OCI-LY1 (cell line): ENCODE results near the gene TCF3.

Experiments used
- H2AFZ ChIP-seq: fragments of 200-600 bp; sonication (generic), shearing (Covaris generic); 2 replicates; pipeline ENCODE4 v1.6.0; 2014; ENCODE audit warnings: antibody characterized with exemption, mild to moderate bottlenecking, low read length
- H3F3A ChIP-seq: fragments of 200-600 bp; sonication (generic), shearing (Covaris generic); 2 replicates; pipeline ENCODE4 v1.6.0; 2014; ENCODE audit warnings: mild to moderate bottlenecking, antibody characterized with exemption, low read length, moderate library complexity; ENCODE audit not compliant: insufficient read depth
- H3K27ac ChIP-seq: fragments of 200-600 bp; sonication (generic); 2 replicates; pipeline ENCODE4 v1.5.1; 2014; ENCODE audit warnings: low read length, mixed run types, mild to moderate bottlenecking, low read depth; ENCODE audit not compliant: poor library complexity, severe bottlenecking
- H3K27me3 ChIP-seq: fragments of 200-600 bp; sonication (generic); 2 replicates; pipeline ENCODE4 v1.6.0; 2014; ENCODE audit warnings: antibody characterized with exemption, mild to moderate bottlenecking, low read length, moderate library complexity; ENCODE audit not compliant: insufficient read depth
- H3K36me3 ChIP-seq: fragments of 200-600 bp; sonication (generic); 2 replicates; pipeline ENCODE4 v1.6.1; 2014; ENCODE audit warnings: mild to moderate bottlenecking, antibody characterized with exemption, low read length, moderate library complexity, mixed read lengths; ENCODE audit not compliant: insufficient read depth
- H3K4me1 ChIP-seq: fragments of 200-600 bp; sonication (generic); 2 replicates; pipeline ENCODE4 v1.5.1; 2014; ENCODE audit warnings: mild to moderate bottlenecking, low read length, moderate library complexity; ENCODE audit not compliant: insufficient read depth, severe bottlenecking
- H3K4me2 ChIP-seq: fragments of 200-600 bp; sonication (generic), shearing (Covaris generic); 2 replicates; pipeline ENCODE4 v1.6.1; 2014; ENCODE audit warnings: low read length
- H3K4me3 ChIP-seq: fragments of 200-600 bp; sonication (generic); 2 replicates; pipeline ENCODE4 v1.5.1; 2014; ENCODE audit warnings: low read length, low read depth, mild to moderate bottlenecking, mixed read lengths; ENCODE audit not compliant: poor library complexity, severe bottlenecking
- H3K79me2 ChIP-seq: fragments of 200-600 bp; shearing (Covaris generic); 2 replicates; pipeline ENCODE4 v1.6.1; 2016; ENCODE audit warnings: mixed run types, low read length, mixed read lengths; ENCODE audit not compliant: insufficient read depth
- H3K9ac ChIP-seq: fragments of 200-600 bp; sonication (generic), shearing (Covaris generic); 2 replicates; pipeline ENCODE4 v1.6.1; 2014; ENCODE audit warnings: mild to moderate bottlenecking, low read length, mixed read lengths
- H3K9me2 ChIP-seq: fragments of 200-600 bp; sonication (generic), shearing (Covaris generic); 2 replicates; pipeline ENCODE4 v1.6.1; 2014; ENCODE audit warnings: low read depth, mild to moderate bottlenecking, low read length, mixed read lengths
- H3K9me3 ChIP-seq: fragments of 200-600 bp; shearing (Covaris generic); 2 replicates; pipeline ENCODE4 v1.6.1; 2014; ENCODE audit warnings: low read length, mixed read lengths
- H4K20me1 ChIP-seq: fragments of 200-600 bp; sonication (generic), shearing (Covaris generic); 2 replicates; pipeline ENCODE4 v1.6.0; 2016; ENCODE audit warnings: mild to moderate bottlenecking, low read length; ENCODE audit not compliant: insufficient read depth
- EZH2 ChIP-seq: fragments of 200-600 bp; sonication (generic), shearing (Covaris generic); IDR thresholded peaks from 2 replicates; pipeline ENCODE4 v1.8.0; 2017; ENCODE audit warnings: borderline replicate concordance, mixed run types, mild to moderate bottlenecking, antibody characterized with exemption, low read length, moderate library complexity, mixed read lengths
- TF ChIP-seq, protein P1 (sequence below): fragments of 200-600 bp; sonication (generic), shearing (Covaris generic); IDR thresholded peaks from 2 replicates; pipeline ENCODE4 v1.5.1; 2017; ENCODE audit warnings: mild to moderate bottlenecking, antibody characterized with exemption, low read length, moderate library complexity, mixed read lengths

Gene TCF3

DNA sequence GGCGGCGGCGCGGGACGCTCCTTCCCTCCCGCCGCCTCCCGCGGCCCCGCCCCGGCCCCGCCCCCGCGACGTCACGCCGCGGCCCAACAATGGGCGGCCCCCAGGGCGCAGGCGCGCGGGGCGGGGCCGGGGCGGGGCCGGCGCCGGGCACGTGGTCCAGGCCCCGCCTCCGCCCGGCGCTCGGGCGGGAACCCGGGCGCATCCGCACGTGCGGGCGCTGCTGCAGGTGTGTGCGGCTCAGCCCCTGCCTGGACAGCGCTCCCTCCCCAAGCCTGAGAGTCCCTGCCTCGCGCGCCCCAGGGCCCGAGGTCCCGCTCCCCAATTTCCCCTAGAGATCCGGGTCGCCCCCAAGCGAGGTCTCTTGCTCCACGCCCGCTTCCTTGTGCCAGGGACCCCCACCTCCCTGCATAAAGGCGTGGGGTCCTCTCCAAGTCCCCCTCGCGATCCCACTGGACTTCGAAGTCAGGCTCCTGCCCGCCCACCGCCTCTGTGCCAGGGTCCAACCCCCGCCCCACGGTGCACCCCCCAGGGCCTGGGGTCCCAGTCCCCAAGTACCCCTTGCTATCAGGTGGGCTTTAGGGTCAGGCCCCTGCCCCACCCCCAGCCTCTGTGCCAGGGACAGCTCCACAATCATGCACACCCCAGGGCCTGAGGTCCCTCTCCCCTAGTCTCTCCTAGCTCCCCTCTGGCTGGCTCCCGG, 83.9 kb downstream of the TCF3 start, which contains the start of gene MEX3D:
Gene MEX3D, minus strand, starts transcription at position 6 of the 700 bp plus-strand sequence. CDS start 267 bp downstream, outside the sequence.
- Histone ChIP-seq H3K4me2 (peak within 1 kb of the TSS; percentile 92), H3K27ac (no peak within 1 kb of the TSS), H3K4me3 (peak within 1 kb of the TSS; percentile 75), H3F3A (no peaks in the 10 kb centered on the region), H3K9me3 (no peaks in the 10 kb centered on the region), H3K9me2 (no peaks in the 10 kb centered on the region), H3K4me1 (peaks cover 12% of the 10 kb centered on the region), H2AFZ (no peak within 1 kb of the TSS), H3K79me2 (no peaks in the 10 kb centered on the region), H3K9ac (peak within 1 kb of the TSS; percentile 66), H3K27me3 (no peaks in the 10 kb centered on the region), H3K36me3 (no peaks in the 10 kb centered on the region), H4K20me1 (no peaks in the 10 kb centered on the region)
- TF ChIP-seq EZH2 = no peak
- TF ChIP-seq, protein P1, sequence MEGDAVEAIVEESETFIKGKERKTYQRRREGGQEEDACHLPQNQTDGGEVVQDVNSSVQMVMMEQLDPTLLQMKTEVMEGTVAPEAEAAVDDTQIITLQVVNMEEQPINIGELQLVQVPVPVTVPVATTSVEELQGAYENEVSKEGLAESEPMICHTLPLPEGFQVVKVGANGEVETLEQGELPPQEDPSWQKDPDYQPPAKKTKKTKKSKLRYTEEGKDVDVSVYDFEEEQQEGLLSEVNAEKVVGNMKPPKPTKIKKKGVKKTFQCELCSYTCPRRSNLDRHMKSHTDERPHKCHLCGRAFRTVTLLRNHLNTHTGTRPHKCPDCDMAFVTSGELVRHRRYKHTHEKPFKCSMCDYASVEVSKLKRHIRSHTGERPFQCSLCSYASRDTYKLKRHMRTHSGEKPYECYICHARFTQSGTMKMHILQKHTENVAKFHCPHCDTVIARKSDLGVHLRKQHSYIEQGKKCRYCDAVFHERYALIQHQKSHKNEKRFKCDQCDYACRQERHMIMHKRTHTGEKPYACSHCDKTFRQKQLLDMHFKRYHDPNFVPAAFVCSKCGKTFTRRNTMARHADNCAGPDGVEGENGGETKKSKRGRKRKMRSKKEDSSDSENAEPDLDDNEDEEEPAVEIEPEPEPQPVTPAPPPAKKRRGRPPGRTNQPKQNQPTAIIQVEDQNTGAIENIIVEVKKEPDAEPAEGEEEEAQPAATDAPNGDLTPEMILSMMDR = no peak

DNA sequence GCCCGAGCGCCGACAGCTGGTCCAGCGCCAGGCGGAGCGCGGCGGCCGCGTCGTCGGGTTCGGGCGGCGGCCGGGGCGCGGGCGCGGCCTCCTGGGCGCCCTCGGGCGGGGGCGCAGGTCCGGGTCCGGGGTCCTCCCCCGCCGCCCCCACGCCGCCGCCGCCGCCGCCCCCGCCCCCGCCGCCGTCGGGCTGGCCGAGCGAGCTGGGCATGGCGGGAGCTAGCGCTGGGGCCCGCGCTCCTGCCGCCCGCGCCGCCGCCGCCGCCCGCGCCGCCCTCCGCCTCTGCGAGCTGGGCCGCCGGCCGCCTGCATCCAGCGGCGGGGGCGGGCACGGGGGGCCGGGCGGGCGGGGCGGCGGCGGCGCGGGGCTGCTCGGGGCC, 84.6 kb downstream of the TCF3 start:
- no peak overlapping the region for H3K27ac ChIP-seq
- TF ChIP-seq EZH2 = no peak
- TF ChIP-seq, protein P1 = no peak
- H3K36me3 ChIP-seq = no peaks in the 10 kb centered on the region
- H4K20me1 ChIP-seq = no peaks in the 10 kb centered on the region
- H3K79me2 ChIP-seq = no peaks in the 10 kb centered on the region
- peaks cover 12% of the 10 kb centered on the region for H3K4me1 ChIP-seq
- H3F3A ChIP-seq = no peaks in the 10 kb centered on the region
- no peak overlapping the region for H3K9ac ChIP-seq
- no peaks in the 10 kb centered on the region for H3K9me2 ChIP-seq
- H2AFZ ChIP-seq = no peak overlapping the region
- no peak overlapping the region for H3K4me2 ChIP-seq
- H3K27me3 ChIP-seq = no peaks in the 10 kb centered on the region
- H3K4me3 ChIP-seq = no peak overlapping the region
- no peaks in the 10 kb centered on the region for H3K9me3 ChIP-seq

DNA sequence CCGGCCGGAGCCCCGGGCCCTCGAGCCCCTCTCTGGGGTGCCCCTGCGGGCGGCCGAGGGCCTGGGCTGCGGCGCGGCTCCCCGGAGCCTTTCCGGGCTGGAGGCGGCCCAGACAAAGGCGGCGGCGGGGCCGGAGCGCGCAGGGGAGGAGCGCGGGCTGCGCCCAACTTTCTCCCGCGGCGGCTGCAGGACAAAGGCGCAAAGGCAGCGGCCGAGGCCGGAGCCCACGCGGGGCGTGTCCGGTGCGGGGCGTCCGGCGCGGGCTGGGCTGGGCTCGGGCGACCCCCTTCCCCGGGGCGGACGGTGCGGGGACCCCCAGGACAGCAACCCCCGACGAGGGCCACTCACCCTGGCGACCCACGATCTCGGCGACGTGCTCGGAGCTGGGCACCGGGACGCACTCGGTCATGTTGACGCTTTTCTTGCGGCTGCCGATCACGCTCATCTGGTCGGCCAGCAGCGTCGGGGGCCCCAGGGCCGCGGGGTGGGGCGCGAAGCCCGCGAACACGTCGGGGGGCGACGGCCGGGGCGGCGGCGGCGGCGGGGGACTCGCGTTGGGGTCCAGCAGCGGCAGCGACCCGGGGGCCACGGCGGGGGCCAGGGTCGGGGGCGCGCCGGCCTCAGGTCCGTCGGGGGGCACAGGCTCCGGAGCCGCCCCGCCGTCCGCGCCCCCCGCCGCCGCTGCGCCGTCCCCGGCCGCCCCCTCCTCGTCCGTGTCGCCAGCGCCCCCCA, 85.1 kb downstream of the TCF3 start:
- no peak overlapping the region for H3K27ac ChIP-seq
- H3K9me3 ChIP-seq = no peaks in the 10 kb centered on the region
- peak overlapping the region; percentile 92 for H3K4me2 ChIP-seq
- peaks cover 12% of the 10 kb centered on the region for H3K4me1 ChIP-seq
- H3F3A ChIP-seq = no peaks in the 10 kb centered on the region
- TF ChIP-seq EZH2 = no peak
- TF ChIP-seq, protein P1 = no peak
- no peaks in the 10 kb centered on the region for H4K20me1 ChIP-seq
- no peaks in the 10 kb centered on the region for H3K36me3 ChIP-seq
- peak overlapping the region; percentile 75 for H3K4me3 ChIP-seq
- H3K79me2 ChIP-seq = no peaks in the 10 kb centered on the region
- no peak overlapping the region for H2AFZ ChIP-seq
- H3K9me2 ChIP-seq = no peaks in the 10 kb centered on the region
- H3K27me3 ChIP-seq = no peaks in the 10 kb centered on the region
- peak overlapping the region; percentile 66 for H3K9ac ChIP-seq
